HepG2 (cell line): ENCODE results near the gene SURF1. TPM values are rescaled to one million over a fixed set of nuclear protein-coding genes. Genes with fewer than 3 reads are reported as not detected.
A peak's percentile ranks its signal among the peaks of the same experiment; 100 is the strongest.

Experiments used
- ATAC-seq: fragments of 200-7000 bp; cut with Tn5 transposase; 3 replicates; pipeline ENCODE4 v1.9.1; 2020; ENCODE audit warnings: mild to moderate bottlenecking, moderate library complexity
- BruUV-seq: library from RNA; stranded (reverse); fragments of 400-500 nt; replicated peaks from 2 replicates; lab custom pipeline; 2021; lab: Mats Ljungman, UMichigan
- CTCF ChIA-PET: fragments of 300-600 bp; formaldehyde crosslinking; extraction: SDS; loops from one replicate; lab custom pipeline; 2021; ENCODE audit warnings: low total read pairs, inconsistent platforms, low intra/inter-chr PET ratio; lab: Yijun Ruan, JAX
- POLR2A ChIA-PET: fragments of 350-600 bp; sonication (Branson Sonifier 250); formaldehyde crosslinking; loops from one replicate; lab custom pipeline; 2020; ENCODE audit warnings: antibody characterized with exemption, inconsistent platforms; lab: Yijun Ruan, JAX
- DNase-seq: peaks from one replicate; pipeline ENCODE4 v3.0.0-alpha.2; 2015; ENCODE audit warnings: low spot score
- FAIRE-seq: peaks from 3 replicates; lab custom pipeline; 2011; peaks lifted over from hg19 to GRCh38; lab: Jason Lieb, UNC
- H2AFZ ChIP-seq: one replicate; pipeline ENCODE4 v1.6.1; 2011; ENCODE audit warnings: low read length, inconsistent platforms
- H3K27ac ChIP-seq: fragments of 300-600 bp; 3 replicates; pipeline ENCODE4 v1.8.0; 2011; ENCODE audit warnings: mixed run types, mild to moderate bottlenecking, mixed read lengths, low read length, inconsistent platforms; ENCODE audit not compliant: insufficient read depth; ENCODE audit errors: extremely low read length
- H3K27me3 ChIP-seq, 2 experiments: fragments of 200-600 bp in 1 of 2; 2 replicates in 1 of 2; 3 replicates in 1 of 2; pipeline versions ENCODE4 v1.6.0 to v1.8.0; 2011; ENCODE audit warnings: low read length in 2 of 2, mild to moderate bottlenecking in 2 of 2, moderate library complexity in 2 of 2, inconsistent platforms in 1 of 2; ENCODE audit not compliant: insufficient read depth in 2 of 2, control insufficient read depth in 1 of 2
- H3K36me3 ChIP-seq, 2 experiments: fragments of 200-600 bp in 1 of 2; replicated peaks in 1 of 2; 2 replicates in 1 of 2; 3 replicates in 1 of 2; pipeline versions ENCODE4 v1.5.1 to v1.8.0; 2011; ENCODE audit warnings: low read length in 2 of 2, inconsistent platforms in 1 of 2; ENCODE audit not compliant: insufficient read depth in 2 of 2, control insufficient read depth in 1 of 2
- H3K4me1 ChIP-seq: 2 replicates; pipeline ENCODE4 v1.5.1; 2012; ENCODE audit warnings: low read length, inconsistent platforms; ENCODE audit not compliant: insufficient read depth
- H3K4me2 ChIP-seq: 2 replicates; pipeline ENCODE4 v1.6.0; 2011; ENCODE audit warnings: low read depth, low read length, inconsistent platforms
- H3K4me3 ChIP-seq, 3 experiments: fragments of 200-600 bp in 1 of 3; sonication (generic), shearing (Covaris generic) in 1 of 3; replicated peaks in 1 of 3; 2 replicates each; pipeline ENCODE4 v1.5.1; 2011 to 2016; ENCODE audit warnings: low read length in 3 of 3, inconsistent platforms in 2 of 3, low read depth in 2 of 3, mild to moderate bottlenecking in 2 of 3, control low read depth in 1 of 3, mixed read lengths in 1 of 3; ENCODE audit not compliant: insufficient read depth in 1 of 3
- H3K79me2 ChIP-seq: one replicate; pipeline ENCODE4 v1.6.1; 2011; ENCODE audit warnings: low read length, inconsistent platforms; ENCODE audit not compliant: insufficient read depth
- H3K9ac ChIP-seq: 2 replicates; pipeline ENCODE4 v1.6.0; 2011; ENCODE audit warnings: mild to moderate bottlenecking, low read depth, low read length, inconsistent platforms; ENCODE audit not compliant: insufficient read depth
- H3K9me3 ChIP-seq: 2 replicates; pipeline ENCODE4 v1.5.1; 2012; ENCODE audit warnings: mild to moderate bottlenecking, low read length
- H4K20me1 ChIP-seq: 2 replicates; pipeline ENCODE4 v1.6.0; 2011; ENCODE audit warnings: inconsistent platforms, mild to moderate bottlenecking, low read length, moderate library complexity; ENCODE audit not compliant: insufficient read depth
- KDM2A ChIP-seq: sonication (generic); formaldehyde crosslinking; IDR thresholded peaks from 2 replicates; pipeline ENCODE4 v1.4.0; 2020; ENCODE audit warnings: low read depth, missing genetic modification reagents, borderline replicate concordance
- KDM5B ChIP-seq: sonication (generic); formaldehyde crosslinking; IDR thresholded peaks from 2 replicates; pipeline ENCODE4 v1.4.0; 2020; ENCODE audit warnings: missing genetic modification reagents, mild to moderate bottlenecking, borderline replicate concordance
- PATZ1 ChIP-seq: sonication (generic); formaldehyde crosslinking; IDR thresholded peaks from 2 replicates; pipeline ENCODE4 v1.4.0; 2020; ENCODE audit warnings: missing genetic modification reagents
- RNF219 ChIP-seq: sonication (generic); formaldehyde crosslinking; IDR thresholded peaks from 2 replicates; pipeline ENCODE4 v1.5.0; 2020; ENCODE audit warnings: mild to moderate bottlenecking, missing genetic modification reagents
- SNAPC2 ChIP-seq: sonication (generic); formaldehyde crosslinking; IDR thresholded peaks from 2 replicates; pipeline ENCODE4 v1.8.1; 2022; ENCODE audit warnings: mild to moderate bottlenecking, missing genetic modification reagents
- SP5 ChIP-seq: IDR thresholded peaks from 2 replicates; pipeline ENCODE4 v1.6.1; 2016; ENCODE audit warnings: low read depth, borderline replicate concordance
- TEAD3 ChIP-seq: optimal IDR thresholded peaks from 2 replicates; pipeline ENCODE3; 2016; ENCODE audit warnings: borderline replicate concordance
- ZFP36 ChIP-seq: fragments of 150-350 bp; IDR thresholded peaks from 2 replicates; pipeline ENCODE4 v1.6.1; 2018; ENCODE audit warnings: borderline replicate concordance, low read length, low read depth; ENCODE audit not compliant: partially characterized antibody
- ZNF446 ChIP-seq: sonication (generic); formaldehyde crosslinking; IDR thresholded peaks from 2 replicates; pipeline ENCODE4 v1.5.0; 2020; ENCODE audit warnings: mild to moderate bottlenecking, missing genetic modification reagents
- ZNF501 ChIP-seq: sonication (generic); formaldehyde crosslinking; IDR thresholded peaks from 2 replicates; pipeline ENCODE4 v1.5.1; 2020; ENCODE audit warnings: mild to moderate bottlenecking, moderate library complexity, missing genetic modification reagents
- ZNF512B ChIP-seq: sonication (generic); formaldehyde crosslinking; IDR thresholded peaks from 2 replicates; pipeline ENCODE4 v1.5.1; 2020; ENCODE audit warnings: missing genetic modification reagents, mild to moderate bottlenecking, borderline replicate concordance
- ZNF564 ChIP-seq: sonication (generic); formaldehyde crosslinking; IDR thresholded peaks from 2 replicates; pipeline ENCODE4 v1.8.1; 2023; ENCODE audit warnings: mild to moderate bottlenecking, missing genetic modification reagents
- ZNF629 ChIP-seq: sonication (generic); formaldehyde crosslinking; conservative IDR thresholded peaks from 2 replicates; pipeline ENCODE4 v1.5.0; 2020; ENCODE audit warnings: missing genetic modification reagents
- ZNF691 ChIP-seq: sonication (generic); formaldehyde crosslinking; IDR thresholded peaks from 2 replicates; pipeline ENCODE4 v1.4.0; 2020; ENCODE audit warnings: missing genetic modification reagents, low read depth, mild to moderate bottlenecking, borderline replicate concordance
- ZNF740 ChIP-seq: sonication (generic); formaldehyde crosslinking; IDR thresholded peaks from 2 replicates; pipeline ENCODE4 v1.4.0; 2020; ENCODE audit warnings: missing genetic modification reagents
- WGBS: methylation state at CpG from one replicate; pipeline ENCODE4 v1.1.6; 2017; ENCODE audit warnings: low lambda C conversion rate; 5-methylcytosine and 5-hydroxymethylcytosine counted together
- in situ Hi-C: cut with HindIII; loops from 2 replicates; pipeline ENCODE4 v1.10.0; 2017; ENCODE audit warnings: low pct_unique_long_range_greater_than_20kb; ENCODE audit not compliant: extremely low pct_ligation_motif_present
- intact Hi-C: fragments of 100-400 bp; cut with micrococcal nuclease; formaldehyde crosslinking; loops from one replicate; pipeline ENCODE4 v1.10.0; 2022; ENCODE audit not compliant: unreplicated experiment
- polyA plus RNA-seq, 8 experiments: library from polyadenylated mRNA; depleted of rRNA in 3 of 8; stranded (reverse) in 7 of 8; unstranded in 1 of 8; fragments of >200 nt; fragmentation: Illumina TruSeq in 4 of 8; extraction: Trizol in 4 of 8; gene quantifications; 2 replicates each; pipeline versions ENCODE4 v1.2.1 to v1.2.3, GENCODE V29; 2011 to 2016; ENCODE audit warnings: low read depth in 4 of 8, missing spikeins in 1 of 8, mixed read lengths in 1 of 8; ENCODE audit not compliant: insufficient read depth in 1 of 8
- total RNA-seq, 5 experiments: library from RNA; depleted of rRNA; stranded (reverse); fragments of >200 nt; fragmentation: Illumina TruSeq; extraction: Trizol; gene quantifications; 2 replicates each; pipeline ENCODE4 v1.2.3, GENCODE V29; 2016; ENCODE audit warnings: low read depth in 1 of 5

The SURF1 gene
- total and polyA plus RNA-seq, 2 of the 13 experiments (the other 11 are each of a cell fraction or from before 2014, with no cell fraction given) = 17.8 to 40.7 TPM

- in situ Hi-C loops = no loop called here
- Histone ChIP-seq H4K20me1 (peaks cover 19% of the 10 kb centered on the region), H3K4me2 (peak overlapping the region; percentile 97), H3K79me2 (peaks cover 34% of the 10 kb centered on the region), H3K4me1 (peaks cover 29% of the 10 kb centered on the region), H2AFZ (no peak overlapping the region), H3K27ac (peak overlapping the region; percentile 97), H3K27me3 (no peaks in the 10 kb centered on the region; a peak in 1 of 5 replicates), H3K4me3 (peak overlapping the region; percentile 82 to 100 (median 97)), H3K36me3 (peaks cover 20 to 67% of the 10 kb centered on the region in 2 experiments), H3K9me3 (no peaks in the 10 kb centered on the region), H3K9ac (peak overlapping the region; percentile 99)
- POLR2A ChIA-PET = interaction anchor here (0.6 to 2.6 kb wide), 25 partner anchors 8 to 367 kb away, joined by 3 to 22 read pairs (median 5); partner anchors contain the start of genes ADAMTS13, CACFD1, REXO4 and SLC2A6
- no peak for DNase-seq
- ATAC-seq = peak; percentile 79
- 0% methylated on average over 12 of the region's 41 CpGs for WGBS
- CTCF ChIA-PET = no interaction called here
- no peak for FAIRE-seq
- intact Hi-C loops = no loop called here
- no TSS peak for BruUV-seq
- TF ChIP-seq PATZ1 (CRISPR knock-in tag) (peak; percentile 71), ZNF501 (CRISPR knock-in tag) (no peak), ZFP36 (no peak), KDM5B (no peak), ZNF564 (CRISPR knock-in tag) (peak; percentile 14; the same call in 1 of the 2 replicates), ZNF446 (no peak; the same call in 1 of the 2 replicates), RNF219 (CRISPR knock-in tag) (0 out of 2 replicates have a peak, but pooled peaks have one; percentile 4), KDM2A (CRISPR knock-in tag) (peak; percentile 12; the same call in 1 of the 2 replicates), ZNF691 (CRISPR knock-in tag) (peak; percentile 2; the same call in 1 of the 2 replicates), ZNF512B (CRISPR knock-in tag) (no peak), ZNF740 (CRISPR knock-in tag) (0 out of 2 replicates have a peak, but pooled peaks have one; percentile 47), TEAD3 (CRISPR knock-in tag) (no peak), SNAPC2 (no peak), SP5 (CRISPR knock-in tag) (no peak; the same call in 1 of the 2 replicates), ZNF629 (CRISPR knock-in tag) (0 out of 2 replicates have a peak, but pooled peaks have one; percentile 9)
Observed at GRCh38 chr9:133347515-133347984, 8.7 kb downstream of the SURF1 start.
